ENCODE data around the gene PDE9A.

Gene PDE9A

DNA sequence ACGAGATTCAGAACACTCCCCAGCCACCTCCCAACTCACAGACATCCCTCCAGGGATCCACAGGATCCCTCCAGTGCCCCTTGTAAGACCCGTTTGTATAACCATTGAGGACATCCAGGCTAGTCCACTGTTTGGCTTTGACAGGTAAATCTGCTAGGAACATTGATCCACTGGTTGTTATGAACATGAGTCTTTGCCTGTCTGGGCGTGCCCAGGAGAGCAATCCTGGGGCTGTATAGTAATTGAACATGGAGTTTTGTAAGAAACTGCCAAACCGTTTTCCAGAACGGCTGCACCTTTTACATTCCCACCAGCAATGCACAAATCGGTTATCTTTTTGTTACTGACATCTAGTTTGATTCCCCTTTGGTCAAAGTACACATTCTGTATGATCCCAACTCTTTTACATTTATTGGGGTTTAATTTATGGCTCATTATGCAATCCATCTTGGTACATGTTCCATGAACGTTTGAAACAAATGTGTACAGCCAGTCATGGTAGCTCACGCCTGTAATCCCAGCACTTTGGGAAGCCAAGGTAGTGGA is 137.2 kb downstream of the PDE9A start:
- TF ChIP-seq CTCF (IDR thresholded peaks at IDR 0.05; ENCODE audit: low read depth, low read length) = no peak
- no peak overlapping the region for H3K4me3 ChIP-seq (ENCODE audit: low read depth, low read length)

DNA sequence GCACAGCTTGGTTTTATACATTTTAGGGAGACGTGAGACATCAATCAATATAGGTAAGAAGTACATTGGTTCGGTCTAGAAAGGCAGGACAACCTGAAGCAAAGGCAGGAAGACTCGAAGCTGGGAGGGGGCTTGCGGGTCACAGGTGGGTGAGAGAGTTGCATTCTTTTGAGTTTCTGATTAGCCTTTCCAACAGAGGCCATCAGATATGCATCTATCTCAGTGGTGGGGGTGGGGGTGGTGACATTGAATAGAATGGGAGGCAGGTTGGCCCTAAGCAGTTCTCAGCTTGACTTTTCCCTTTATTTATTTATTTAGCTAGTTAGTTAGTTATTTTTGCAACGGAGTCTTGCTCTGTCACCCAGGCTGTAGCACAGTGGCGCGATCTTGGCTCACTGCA is 140.4 kb downstream of the PDE9A start:
- H3K4me3 ChIP-seq (ENCODE audit: low read depth, low read length) = no peak overlapping the region
- TF ChIP-seq CTCF (IDR thresholded peaks at IDR 0.05; ENCODE audit: low read depth, low read length) = no peak

DNA sequence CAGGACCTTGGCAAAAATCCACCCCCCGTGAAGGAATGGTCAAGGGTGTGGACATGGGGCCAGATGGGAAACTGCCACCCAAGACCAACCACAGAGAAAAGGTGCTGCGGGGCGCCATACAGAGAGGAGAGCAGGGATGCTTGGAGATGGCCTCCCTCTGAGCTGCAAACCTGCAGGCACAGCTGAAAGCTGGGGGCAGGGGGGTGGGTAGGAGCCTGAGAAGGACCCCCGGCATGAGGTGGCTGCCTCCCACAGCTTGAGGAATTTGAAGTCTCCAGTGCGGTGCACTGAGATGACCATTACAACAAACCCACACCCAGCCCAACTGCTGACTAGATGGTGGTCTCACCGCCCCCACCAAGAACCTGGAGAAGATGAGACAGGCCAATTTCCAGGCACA is 141.1 kb downstream of the PDE9A start:
- no peak for TF ChIP-seq CTCF (IDR thresholded peaks at IDR 0.05; ENCODE audit: low read depth, low read length)
- H3K4me3 ChIP-seq (ENCODE audit: low read depth, low read length) = no peak overlapping the region

DNA sequence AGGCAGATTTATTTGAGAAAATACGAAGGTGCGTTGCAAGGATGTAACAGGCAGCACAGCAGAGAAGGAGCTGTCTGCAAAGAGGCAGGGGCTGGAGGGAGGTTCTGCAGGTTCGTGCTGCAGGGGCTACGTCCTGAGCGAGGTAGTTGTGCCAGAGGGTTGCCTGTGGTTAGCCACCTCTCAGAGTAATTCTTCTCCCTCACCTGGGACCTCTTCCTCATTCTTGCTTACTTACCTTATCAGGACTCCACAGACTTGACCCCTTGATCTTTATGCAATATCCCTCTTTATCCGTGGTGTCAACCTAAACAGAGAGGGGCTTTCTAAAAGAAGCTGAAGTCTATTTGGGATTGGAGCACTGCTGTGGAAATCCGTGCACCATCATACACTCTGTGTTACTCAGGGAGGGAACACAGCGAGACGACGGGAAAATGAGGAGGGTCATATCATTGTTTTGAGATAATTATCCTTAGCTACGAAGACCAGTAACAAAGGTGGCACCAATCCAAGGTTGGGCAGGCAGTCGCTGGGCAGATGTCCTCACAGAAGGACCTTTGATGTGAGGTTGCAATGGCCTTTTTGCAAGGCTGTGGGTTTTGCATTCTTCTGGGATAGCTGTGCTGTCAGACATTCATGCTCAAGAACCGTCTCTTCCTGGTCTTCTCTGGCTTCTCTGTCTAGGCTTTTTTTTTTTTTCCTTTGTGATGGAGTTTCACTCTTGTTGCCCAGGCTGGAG is 143.1 kb downstream of the PDE9A start:
- no peak for TF ChIP-seq CTCF (IDR thresholded peaks at IDR 0.05; ENCODE audit: low read depth, low read length)
- H3K4me3 ChIP-seq (ENCODE audit: low read depth, low read length) = no peak overlapping the region

DNA sequence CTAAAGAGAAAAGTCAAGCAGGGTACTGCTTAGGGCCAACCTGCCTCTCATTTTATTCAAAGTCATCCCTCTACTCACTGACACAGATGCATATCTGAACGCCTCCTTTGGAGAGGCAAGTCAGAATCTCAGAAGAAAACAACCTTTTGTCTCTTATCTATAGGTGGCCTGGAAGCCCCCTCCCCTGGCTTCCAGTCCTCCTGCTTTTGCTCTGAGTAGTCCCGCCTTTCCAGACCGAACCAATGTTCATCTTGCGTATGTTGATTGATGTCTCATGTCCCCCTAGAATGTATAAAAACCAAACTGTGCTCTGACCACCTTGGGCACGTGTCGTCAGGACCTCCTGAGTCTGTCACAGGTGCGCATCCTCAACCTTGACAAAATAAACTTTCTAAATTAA is 144.1 kb downstream of the PDE9A start:
- no peak overlapping the region for H3K4me3 ChIP-seq (ENCODE audit: low read depth, low read length)
- TF ChIP-seq CTCF (IDR thresholded peaks at IDR 0.05; ENCODE audit: low read depth, low read length) = no peak

DNA sequence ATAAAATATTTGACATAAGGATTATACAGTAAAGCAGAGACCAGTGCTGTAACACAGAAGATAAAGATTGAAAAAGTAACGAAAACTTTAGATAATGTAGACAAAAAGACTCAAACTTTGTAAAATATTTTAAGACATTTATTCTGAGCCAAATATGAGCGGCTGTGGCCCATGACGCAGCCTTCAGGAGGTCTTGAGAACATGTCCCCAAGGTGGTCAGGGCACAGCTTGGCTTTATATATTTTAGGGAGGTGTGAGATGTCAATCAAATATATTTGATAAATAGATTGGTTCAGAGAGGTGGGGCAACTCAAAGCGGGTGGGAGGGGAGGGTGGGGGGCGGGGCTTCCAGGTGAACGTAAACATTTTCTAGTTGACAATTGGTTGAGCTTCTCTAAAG is 144.7 kb downstream of the PDE9A start:
- TF ChIP-seq CTCF (IDR thresholded peaks at IDR 0.05; ENCODE audit: low read depth, low read length) = no peak

DNA sequence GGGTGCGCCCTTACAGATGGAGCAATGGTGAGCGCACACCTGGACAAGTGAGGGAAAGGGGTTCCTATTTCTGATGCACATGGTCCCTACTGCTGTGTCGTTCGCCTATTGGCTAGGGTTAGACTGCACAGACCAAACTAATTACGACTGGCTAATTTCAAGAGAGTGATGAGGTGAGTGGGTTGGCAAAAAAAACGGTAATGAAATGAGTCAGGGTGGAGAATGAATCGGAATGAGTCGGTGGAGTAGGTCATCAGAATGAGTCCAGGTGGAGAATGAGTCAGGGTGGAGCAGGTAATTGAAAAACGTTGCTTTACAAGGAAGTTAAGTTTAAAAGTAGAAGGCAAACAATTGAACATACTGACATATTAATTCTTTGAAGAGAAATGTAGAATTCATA is 146.1 kb downstream of the PDE9A start:
- H3K4me3 ChIP-seq (ENCODE audit: low read depth, low read length) = no peak overlapping the region
- no peak for TF ChIP-seq CTCF (IDR thresholded peaks at IDR 0.05; ENCODE audit: low read depth, low read length)

More for the DNA sequence above, 144.7 kb downstream of the PDE9A start:
- no peak overlapping the region for H3K4me3 ChIP-seq (ENCODE audit: low read depth, low read length)
